Skeletal muscle satellite cell (primary cell): ENCODE measurements around the gene SPATA25. TPM values are rescaled to one million over a fixed set of nuclear protein-coding genes. Genes with fewer than 3 reads are reported as not detected.
"Not testable (repeated sequence)": the region's sequence is repeated elsewhere in the genome, so short reads cannot be mapped to it uniquely, and the experiment has no call there.

ENCODE experiments used
- H3K27me3 ChIP-seq: 2 replicates; pipeline ENCODE4 v1.7.0; 2013; ENCODE audit warnings: low read length; ENCODE audit not compliant: control insufficient read depth, insufficient read depth
- H3K36me3 ChIP-seq: 2 replicates; pipeline ENCODE4 v1.7.0; 2013; ENCODE audit warnings: mild to moderate bottlenecking, control low read depth, low read length; ENCODE audit not compliant: insufficient read depth
- H3K4me1 ChIP-seq: 2 replicates; pipeline ENCODE4 v1.7.0; 2013; ENCODE audit warnings: low read length; ENCODE audit not compliant: control insufficient read depth, insufficient read depth
- H3K4me2 ChIP-seq: 2 replicates; pipeline ENCODE4 v1.7.0; 2013; ENCODE audit warnings: mild to moderate bottlenecking, low read length
- H3K4me3 ChIP-seq: 2 replicates; pipeline ENCODE4 v1.7.0; 2013; ENCODE audit warnings: low read length
- H3K9ac ChIP-seq: 2 replicates; pipeline ENCODE4 v1.7.0; 2013; ENCODE audit warnings: mild to moderate bottlenecking, low read depth, low read length, moderate library complexity
- H3K9me3 ChIP-seq: replicated peaks from 2 replicates; pipeline ENCODE4 v1.7.0; 2013; ENCODE audit warnings: mild to moderate bottlenecking, control low read depth, low read length
- total RNA-seq: library from RNA; depleted of rRNA; stranded (reverse); fragments of >200 nt; gene quantifications from 2 replicates; pipeline ENCODE4 v1.2.3, GENCODE V29; 2012; rRNA removed

The SPATA25 gene
- 0.44 and 0.76 TPM in 2 replicates for total RNA-seq

- no peaks in the 10 kb centered on the region for H3K9me3 ChIP-seq
- no peaks in the 10 kb centered on the region for H3K27me3 ChIP-seq
- H3K9ac ChIP-seq: no peak within 1 kb of the TSS
- H3K4me1 ChIP-seq: peaks cover 30% of the 10 kb centered on the region
- no peak within 1 kb of the TSS for H3K4me3 ChIP-seq
- peaks cover 23% of the 10 kb centered on the region for H3K36me3 ChIP-seq
- no peak within 1 kb of the TSS for H3K4me2 ChIP-seq
These were observed at the start of gene SPATA25 for GRCh38 chr20:45887346-45887715. TSS of gene SPATA25 (minus strand) at chr20:45887622. CDS start at chr20:45887590, 32 bp downstream.

- Histone ChIP-seq H3K9me3 (no peaks in the 10 kb centered on the region), H3K27me3 (no peaks in the 10 kb centered on the region), H3K9ac (peak overlapping the region; percentile 100), H3K4me2 (peak overlapping the region; percentile 84), H3K36me3 (peaks cover 24% of the 10 kb centered on the region), H3K4me3 (peak overlapping the region; percentile 100), H3K4me1 (peaks cover 17% of the 10 kb centered on the region)
These were observed 48.1 kb upstream of the SPATA25 start for GRCh38 chr20:45935416-45936046.

GRCh38 chr20:45934586-45935415 lies 47.4 kb upstream of the SPATA25 start, which contains the start of gene PCIF1:
TSS of gene PCIF1 (plus strand) at chr20:45934683. CDS start at chr20:45939000, 4,317 bp downstream.
- H3K4me3 ChIP-seq: peak within 1 kb of the TSS; percentile 100
- H3K4me2 ChIP-seq: peak within 1 kb of the TSS; percentile 93
- H3K27me3 ChIP-seq: no peaks in the 10 kb centered on the region
- peaks cover 17% of the 10 kb centered on the region for H3K4me1 ChIP-seq
- H3K36me3 ChIP-seq: peaks cover 20% of the 10 kb centered on the region
- H3K9ac ChIP-seq: peak within 1 kb of the TSS; percentile 100
- no peaks in the 10 kb centered on the region for H3K9me3 ChIP-seq

- H3K4me3 ChIP-seq: peak overlapping the region; percentile 100
- peak overlapping the region; percentile 100 for H3K9ac ChIP-seq
- peaks cover 17% of the 10 kb centered on the region for H3K4me1 ChIP-seq
- H3K36me3 ChIP-seq: peaks cover 13% of the 10 kb centered on the region
- peak overlapping the region; percentile 93 for H3K4me2 ChIP-seq
- H3K27me3 ChIP-seq: no peaks in the 10 kb centered on the region
- no peaks in the 10 kb centered on the region for H3K9me3 ChIP-seq
These were observed 46.7 kb upstream of the SPATA25 start for GRCh38 chr20:45934046-45934585.

- Histone ChIP-seq H3K4me1 (peaks cover 17% of the 10 kb centered on the region), H3K4me3 (peak overlapping the region; percentile 100), H3K27me3 (no peaks in the 10 kb centered on the region), H3K4me2 (peak overlapping the region; percentile 93), H3K9me3 (no peaks in the 10 kb centered on the region), H3K36me3 (peaks cover 7% of the 10 kb centered on the region), H3K9ac (peak overlapping the region; percentile 100)
These were observed 46.0 kb upstream of the SPATA25 start for GRCh38 chr20:45933266-45934045.

- H3K9ac ChIP-seq, H3K36me3 ChIP-seq, H3K4me2 ChIP-seq, H3K9me3 ChIP-seq, H3K4me1 ChIP-seq, H3K4me3 ChIP-seq, H3K27me3 ChIP-seq: not testable (repeated sequence)
These were observed 44.3 kb upstream of the SPATA25 start for GRCh38 chr20:45931680-45932079.

GRCh38 chr20:45927071-45927878 lies 39.9 kb upstream of the SPATA25 start:
- Histone ChIP-seq H3K9me3 (no peaks in the 10 kb centered on the region), H3K9ac (no peak overlapping the region), H3K4me1 (peaks cover 8% of the 10 kb centered on the region), H3K36me3 (no peaks in the 10 kb centered on the region), H3K4me3 (no peak overlapping the region), H3K27me3 (no peaks in the 10 kb centered on the region), H3K4me2 (no peak overlapping the region)

- no peaks in the 10 kb centered on the region for H3K36me3 ChIP-seq
- no peak overlapping the region for H3K4me2 ChIP-seq
- no peaks in the 10 kb centered on the region for H3K27me3 ChIP-seq
- H3K9me3 ChIP-seq: no peaks in the 10 kb centered on the region
- no peak overlapping the region for H3K9ac ChIP-seq
- H3K4me1 ChIP-seq: peaks cover 8% of the 10 kb centered on the region
- H3K4me3 ChIP-seq: no peak overlapping the region
These were observed 39.3 kb upstream of the SPATA25 start for GRCh38 chr20:45926731-45927070.

GRCh38 chr20:45925821-45926506 lies 38.5 kb upstream of the SPATA25 start:
- Histone ChIP-seq H3K4me1 (peaks cover 8% of the 10 kb centered on the region), H3K36me3 (no peaks in the 10 kb centered on the region)

More at GRCh38 chr20:45925821-45926506, 38.5 kb upstream of the SPATA25 start:
- Histone ChIP-seq H3K4me2 (no peak overlapping the region), H3K9ac (no peak overlapping the region), H3K27me3 (no peaks in the 10 kb centered on the region), H3K4me3 (no peak overlapping the region), H3K9me3 (no peaks in the 10 kb centered on the region)
